Left lung (tissue), 10 donors: Measurements from ENCODE around the gene RBMS3. TPM values are rescaled to one million over a fixed set of nuclear protein-coding genes. Genes with fewer than 3 reads are reported as not detected.

ENCODE experiments used
- ATAC-seq: fragments of 200-7000 bp; cut with Tn5 transposase; one replicate; pipeline ENCODE4 v1.9.1; 2020; ENCODE audit warnings: moderate library complexity
- DNase-seq, 4 donors: peaks; one replicate each; pipeline ENCODE4 v3.0.0-alpha.2; 2013 to 2020
- H3K27ac ChIP-seq, 2 donors: fragments of 200-600 bp; sonication (generic) in 1 of 2; one replicate each; pipeline versions ENCODE4 v1.5.0 to v1.8.0; 2020 to 2021
- H3K27me3 ChIP-seq, 2 donors: fragments of 200-600 bp; sonication (generic) in 1 of 2; one replicate each; pipeline versions ENCODE4 v1.5.0 to v1.8.0; 2020 to 2021
- H3K36me3 ChIP-seq, 2 donors: fragments of 200-600 bp; sonication (generic) in 1 of 2; one replicate each; pipeline versions ENCODE4 v1.5.0 to v1.8.0; 2020 to 2021
- H3K4me1 ChIP-seq, 2 donors: fragments of 200-600 bp; one replicate each; pipeline ENCODE4 v1.8.0; 2021
- H3K4me3 ChIP-seq, 2 donors: fragments of 200-600 bp; sonication (generic) in 1 of 2; one replicate each; pipeline versions ENCODE4 v1.5.0 to v1.8.0; 2020 to 2021; ENCODE audit warnings: mild to moderate bottlenecking in 1 of 2
- H3K9me3 ChIP-seq, 2 donors: fragments of 200-600 bp; sonication (generic) in 1 of 2; one replicate each; pipeline versions ENCODE4 v1.5.0 to v1.8.0; 2020 to 2021
- CTCF ChIP-seq, 2 donors: fragments of 200-600 bp; sonication (generic) in 1 of 2; IDR thresholded peaks; one replicate each; pipeline versions ENCODE4 v1.5.0 to v1.8.0; 2021; ENCODE audit warnings: antibody characterized with exemption in 2 of 2
- intact Hi-C, 2 donors: fragments of 100-400 bp; cut with DNase I; formaldehyde crosslinking; loops; one replicate each; pipeline versions ENCODE4 v1.11.2 to v1.14.2; 2022
- polyA plus RNA-seq, 6 donors: library from polyadenylated mRNA; unstranded; fragments of 120-200 nt; gene quantifications; one replicate each; pipeline ENCODE4 v1.2.1, GENCODE V29; 2013; ENCODE audit not compliant: insufficient read length in 6 of 6
- total RNA-seq, 2 donors: library from RNA; stranded (reverse); fragmentation: NEBNext Ultra II Directional; extraction: Animal tissue kit (Norgen Biotek cat#: 25700); gene quantifications; one replicate each; pipeline ENCODE4 v1.2.1, GENCODE V29; 2021
- donor health status: DM: no; HTN: yes; CAD: no.
- donor health status: DM: no; HTN: no; CAD: no.

RBMS3 gene
- total and polyA plus RNA-seq, 8 donors, result 27.1 to 51.6 (median 37.6) TPM

GRCh38 chr3:29618395-29619282, 337.8 kb downstream of the RBMS3 start:
- Histone ChIP-seq H3K36me3 (no peaks in the 10 kb centered on the region), H3K27me3 (no peaks in the 10 kb centered on the region), H3K4me3 (no peak overlapping the region), H3K27ac (peak overlapping the region in 1 of 2 donors; percentile 26), H3K9me3 (no peaks in the 10 kb centered on the region), H3K4me1 (peaks cover 0 to 8% of the 10 kb centered on the region in 2 donors)
- ATAC-seq, result peak; percentile 41
- DNase-seq, result peak in 2 of 4 donors; percentile 34 to 35
- no peak for TF ChIP-seq CTCF (IDR thresholded peaks at IDR 0.05)
- intact Hi-C loops, result no loop called here

GRCh38 chr3:29619676-29620075, 338.8 kb downstream of the RBMS3 start:
- intact Hi-C loops, result no loop called here
- Histone ChIP-seq H3K27ac (no peak overlapping the region), H3K4me1 (peaks cover 0 to 8% of the 10 kb centered on the region in 2 donors), H3K27me3 (no peaks in the 10 kb centered on the region), H3K36me3 (no peaks in the 10 kb centered on the region), H3K4me3 (no peak overlapping the region), H3K9me3 (no peaks in the 10 kb centered on the region)
- ATAC-seq (no peak), DNase-seq (no peak)
- no peak for TF ChIP-seq CTCF (IDR thresholded peaks at IDR 0.05)

- ATAC-seq (no peak), DNase-seq (no peak)
- TF ChIP-seq CTCF (IDR thresholded peaks at IDR 0.05), result no peak
- H3K36me3 ChIP-seq, result no peaks in the 10 kb centered on the region
- H3K27me3 ChIP-seq, result no peaks in the 10 kb centered on the region
- H3K4me1 ChIP-seq, result peaks cover 0 to 9% of the 10 kb centered on the region in 2 donors
- no peaks in the 10 kb centered on the region for H3K9me3 ChIP-seq
- no peak overlapping the region for H3K4me3 ChIP-seq
- no peak overlapping the region for H3K27ac ChIP-seq
- intact Hi-C loops, result no loop called here
Observed at GRCh38 chr3:29627136-29628117, 346.6 kb downstream of the RBMS3 start.

GRCh38 chr3:29628795-29629194, 347.9 kb downstream of the RBMS3 start:
- ATAC-seq (no peak), DNase-seq (no peak)
- Histone ChIP-seq H3K27ac (no peak overlapping the region), H3K4me1 (peaks cover 0 to 9% of the 10 kb centered on the region in 2 donors), H3K36me3 (no peaks in the 10 kb centered on the region), H3K9me3 (no peaks in the 10 kb centered on the region), H3K4me3 (no peak overlapping the region), H3K27me3 (no peaks in the 10 kb centered on the region)
- intact Hi-C loops, result no loop called here
- no peak for TF ChIP-seq CTCF (IDR thresholded peaks at IDR 0.05)

- intact Hi-C loops, result no loop called here
- TF ChIP-seq CTCF (IDR thresholded peaks at IDR 0.05), result no peak
- no peak overlapping the region for H3K4me3 ChIP-seq
- no peak overlapping the region for H3K27ac ChIP-seq
- DNase-seq, result no peak
- H3K27me3 ChIP-seq, result no peaks in the 10 kb centered on the region
- no peak for ATAC-seq
- H3K9me3 ChIP-seq, result peaks cover 0 to 4% of the 10 kb centered on the region in 2 donors
- H3K36me3 ChIP-seq, result no peaks in the 10 kb centered on the region
- no peaks in the 10 kb centered on the region for H3K4me1 ChIP-seq
Observed at GRCh38 chr3:29635888-29636287, 355.0 kb downstream of the RBMS3 start.
